ENCODE results near the gene KIF14. TPM values are rescaled to one million over a fixed set of nuclear protein-coding genes. Genes with fewer than 3 reads are reported as not detected.
"Not testable (repeated sequence)": the region's sequence is repeated elsewhere in the genome, so short reads cannot be mapped to it uniquely, and the experiment has no call there.

Gene KIF14
- total RNA-seq, 2 donors from 2014 or later: 17.1 to 24.4 TPM

DNA sequence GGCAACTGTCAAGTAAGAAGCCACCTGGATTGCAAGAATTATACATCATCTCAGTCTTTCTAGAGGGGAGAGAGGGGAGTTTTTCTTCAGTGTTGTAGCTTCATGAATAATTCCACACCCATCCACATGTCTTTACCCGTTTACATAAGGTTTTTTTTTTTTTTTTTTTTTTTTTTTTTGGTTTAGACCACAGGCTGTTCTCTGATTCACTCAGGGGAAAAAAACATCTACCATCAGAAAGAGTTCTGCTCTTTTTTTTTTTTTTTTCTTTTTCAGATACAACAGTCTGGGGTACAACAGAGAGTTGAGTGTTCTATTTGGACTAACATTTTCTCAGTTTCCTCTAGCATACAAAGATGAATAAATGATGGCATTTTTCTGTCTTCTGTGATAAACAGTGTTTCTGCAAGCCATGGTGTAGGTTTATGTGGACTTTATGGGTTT is 4.9 kb upstream of the KIF14 start:
- Mint-ChIP-seq H3K36me3 (ENCODE audit: low read depth) (peaks cover 8% of the 10 kb centered on the region), H3K27ac (peak overlapping the region; percentile 98), H3K27me3 (no peaks in the 10 kb centered on the region), H3K4me1 (peaks cover 25% of the 10 kb centered on the region), H3K4me3 (peak overlapping the region; percentile 56), H3K9me3 (no peaks in the 10 kb centered on the region)
- ATAC-seq (replicated peaks): peak; percentile 64

DNA sequence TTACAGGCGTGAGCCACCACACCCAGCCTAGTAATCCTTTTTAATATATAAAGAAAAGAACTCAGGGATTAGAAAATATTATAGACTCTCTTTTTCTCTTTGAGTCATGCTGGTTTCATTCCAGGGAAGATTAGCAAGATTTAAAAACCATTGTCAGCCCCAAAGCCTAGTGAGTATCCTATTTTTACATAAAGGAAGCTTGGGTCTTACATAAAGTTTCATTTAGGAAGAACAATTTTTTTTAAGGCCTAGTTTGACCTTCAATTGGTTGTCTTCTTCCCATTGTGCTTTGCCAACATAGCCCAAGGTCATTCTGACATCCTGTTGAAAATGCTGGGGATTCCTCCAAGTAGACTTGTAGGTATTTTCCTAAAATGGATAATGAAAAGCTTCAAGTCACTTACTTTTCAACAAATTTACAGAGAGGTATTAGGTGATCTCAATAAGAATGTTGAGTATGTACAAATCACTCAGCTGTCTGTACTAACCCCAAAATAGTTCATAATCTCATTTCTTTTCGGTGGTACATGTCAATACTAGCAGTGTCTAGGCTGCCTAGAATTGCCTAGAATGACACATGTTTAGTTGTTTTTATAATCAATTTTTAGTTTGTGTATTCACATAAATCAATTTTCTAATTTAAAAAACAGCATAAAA is 4.3 kb upstream of the KIF14 start:
- peaks cover 25% of the 10 kb centered on the region for H3K4me1 Mint-ChIP-seq
- ATAC-seq (replicated peaks): no peak
- H3K27me3 Mint-ChIP-seq: no peaks in the 10 kb centered on the region
- H3K36me3 Mint-ChIP-seq (ENCODE audit: low read depth): peaks cover 8% of the 10 kb centered on the region
- no peaks in the 10 kb centered on the region for H3K9me3 Mint-ChIP-seq
- peak overlapping the region; percentile 98 for H3K27ac Mint-ChIP-seq
- peak overlapping the region; percentile 56 for H3K4me3 Mint-ChIP-seq

DNA sequence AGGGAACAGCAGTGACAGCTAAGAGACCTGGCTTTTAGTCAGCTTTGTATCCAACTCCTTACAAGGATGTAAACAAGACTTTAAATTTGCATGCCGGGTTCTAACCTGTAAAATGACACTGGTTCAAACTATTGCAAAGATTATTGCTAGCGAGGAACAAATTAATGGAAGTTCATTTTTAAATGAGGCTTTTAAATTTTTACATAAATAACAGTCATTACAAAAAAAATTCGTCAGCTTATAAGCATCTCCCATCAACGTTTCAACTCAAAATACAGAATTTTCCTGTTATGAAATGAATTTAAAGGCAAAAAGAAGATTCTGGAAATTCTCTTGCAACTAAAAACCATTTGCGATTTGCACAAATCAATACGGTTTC is 668 bp downstream of the KIF14 start:
- Mint-ChIP-seq H3K36me3 (ENCODE audit: low read depth) (no peaks in the 10 kb centered on the region), H3K27me3 (no peaks in the 10 kb centered on the region), H3K4me3 (peak overlapping the region; percentile 96), H3K9me3 (no peaks in the 10 kb centered on the region), H3K27ac (peak overlapping the region; percentile 93), H3K4me1 (peaks cover 7% of the 10 kb centered on the region)
- ATAC-seq (replicated peaks): no peak

DNA sequence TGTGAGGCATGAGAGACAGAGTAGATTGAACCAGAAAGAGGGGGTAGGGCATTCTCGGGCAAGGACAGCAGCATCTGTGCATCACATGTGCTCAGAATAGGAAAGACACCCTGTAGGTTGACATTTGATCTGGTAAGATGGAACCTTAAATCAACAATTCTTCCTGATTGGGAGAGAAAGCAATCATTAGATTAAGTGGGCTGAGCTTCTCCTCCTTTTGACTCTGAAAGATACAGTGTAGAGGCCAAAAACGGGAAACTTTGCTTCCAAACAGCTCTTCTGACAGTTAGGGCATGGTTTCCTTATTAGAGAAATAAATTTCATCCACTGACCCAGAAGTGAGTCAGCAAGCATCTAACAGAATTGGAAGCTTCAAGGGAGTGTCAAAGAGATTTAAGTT is 9.7 kb downstream of the KIF14 start:
- no peaks in the 10 kb centered on the region for H3K9me3 Mint-ChIP-seq
- ATAC-seq (replicated peaks): no peak
- no peaks in the 10 kb centered on the region for H3K27me3 Mint-ChIP-seq
- no peaks in the 10 kb centered on the region for H3K36me3 Mint-ChIP-seq (ENCODE audit: low read depth)
- H3K4me1 Mint-ChIP-seq: no peaks in the 10 kb centered on the region
- no peak overlapping the region for H3K4me3 Mint-ChIP-seq
- no peak overlapping the region for H3K27ac Mint-ChIP-seq

DNA sequence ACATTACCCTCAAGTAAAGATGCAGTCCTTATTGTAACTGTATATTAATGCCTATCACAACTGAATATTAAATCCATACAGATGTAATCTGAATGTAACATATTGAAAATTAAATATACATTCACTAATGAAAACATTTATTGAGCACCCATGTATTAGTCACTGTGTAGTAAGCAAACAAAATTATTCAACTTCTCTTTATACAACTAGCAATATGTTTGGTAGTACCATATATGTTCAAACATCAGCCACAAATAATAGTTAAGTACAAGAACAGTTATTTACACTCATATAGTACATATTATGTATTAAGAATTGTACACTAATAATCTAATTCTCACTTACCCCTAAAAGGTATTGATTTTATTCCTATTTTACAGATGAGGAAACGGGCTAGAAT is 17.9 kb downstream of the KIF14 start:
- Mint-ChIP-seq H3K9me3 (no peaks in the 10 kb centered on the region), H3K4me1 (no peaks in the 10 kb centered on the region), H3K27ac (no peak overlapping the region), H3K27me3 (no peaks in the 10 kb centered on the region), H3K36me3 (ENCODE audit: low read depth) (no peaks in the 10 kb centered on the region), H3K4me3 (no peak overlapping the region)
- ATAC-seq (replicated peaks): no peak

DNA sequence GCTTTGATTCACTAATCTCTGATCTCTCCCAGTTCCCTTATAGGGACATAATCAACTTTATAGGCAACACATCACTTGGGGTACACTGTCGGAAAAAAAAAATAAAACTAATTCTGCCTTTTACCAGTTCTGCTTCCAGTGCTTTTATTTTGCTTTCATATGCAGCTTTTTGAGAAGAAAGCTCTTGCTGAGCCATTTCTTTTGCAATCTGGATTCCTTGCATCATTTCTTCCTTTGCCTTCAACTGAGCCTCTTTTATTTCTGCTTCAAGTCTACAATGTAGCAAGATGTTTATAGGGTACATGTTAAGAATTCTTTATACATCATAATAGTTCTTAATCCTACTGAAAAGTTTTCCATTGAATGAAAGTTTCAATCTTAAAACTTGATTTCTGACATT is 30.6 kb downstream of the KIF14 start:
- Mint-ChIP-seq H3K9me3 (no peaks in the 10 kb centered on the region), H3K4me1 (no peaks in the 10 kb centered on the region), H3K36me3 (ENCODE audit: low read depth) (no peaks in the 10 kb centered on the region), H3K27me3 (no peaks in the 10 kb centered on the region), H3K27ac (no peak overlapping the region), H3K4me3 (no peak overlapping the region)
- ATAC-seq (replicated peaks): no peak

DNA sequence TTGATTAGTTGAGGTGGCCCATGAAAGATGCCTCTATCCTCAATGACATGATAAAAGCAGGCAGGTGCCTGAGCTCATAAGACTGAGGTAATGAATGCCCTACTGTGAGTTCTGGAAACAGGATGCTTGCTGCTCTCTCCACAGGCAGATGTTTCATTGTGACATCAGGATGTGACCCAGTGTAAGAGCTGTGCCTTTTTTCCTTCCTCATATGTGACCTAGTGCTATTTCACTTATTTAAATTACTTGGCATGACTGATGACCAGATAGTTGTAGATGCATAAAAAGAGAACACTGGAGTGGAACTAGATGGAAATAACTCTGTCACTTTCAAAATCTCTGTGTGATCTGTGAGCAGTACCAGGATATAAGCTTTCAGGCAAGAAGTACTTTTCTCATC is 31.9 kb downstream of the KIF14 start:
- ATAC-seq (replicated peaks): no peak
- no peaks in the 10 kb centered on the region for H3K9me3 Mint-ChIP-seq
- no peaks in the 10 kb centered on the region for H3K36me3 Mint-ChIP-seq (ENCODE audit: low read depth)

DNA sequence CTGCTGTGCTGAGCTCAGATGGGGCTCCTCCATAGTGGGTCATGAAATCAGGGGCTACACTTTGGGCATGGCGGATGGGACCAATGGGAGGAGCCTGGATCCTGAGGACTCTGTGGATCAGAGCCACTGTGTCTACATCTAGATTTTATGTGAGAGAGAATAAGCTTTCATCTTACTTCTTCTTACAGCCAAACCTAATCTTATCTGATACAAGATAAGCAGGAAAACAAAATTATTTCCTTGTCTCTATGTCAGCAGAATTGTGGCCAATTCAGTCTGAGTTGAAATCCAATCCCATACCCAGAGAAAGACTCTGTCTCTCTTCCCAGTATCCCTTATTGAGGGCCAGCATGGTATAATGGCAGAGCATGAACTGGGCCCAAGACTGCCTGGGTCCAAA is 56.2 kb downstream of the KIF14 start:
- no peaks in the 10 kb centered on the region for H3K4me1 Mint-ChIP-seq
- ATAC-seq (replicated peaks): no peak
- H3K9me3 Mint-ChIP-seq: no peaks in the 10 kb centered on the region
- no peaks in the 10 kb centered on the region for H3K36me3 Mint-ChIP-seq (ENCODE audit: low read depth)
- H3K4me3 Mint-ChIP-seq: no peak overlapping the region
- no peaks in the 10 kb centered on the region for H3K27me3 Mint-ChIP-seq
- H3K27ac Mint-ChIP-seq: no peak overlapping the region

More for the DNA sequence above, 31.9 kb downstream of the KIF14 start:
- Mint-ChIP-seq H3K27me3 (no peaks in the 10 kb centered on the region), H3K4me3 (no peak overlapping the region), H3K4me1 (no peaks in the 10 kb centered on the region), H3K27ac (no peak overlapping the region)

DNA sequence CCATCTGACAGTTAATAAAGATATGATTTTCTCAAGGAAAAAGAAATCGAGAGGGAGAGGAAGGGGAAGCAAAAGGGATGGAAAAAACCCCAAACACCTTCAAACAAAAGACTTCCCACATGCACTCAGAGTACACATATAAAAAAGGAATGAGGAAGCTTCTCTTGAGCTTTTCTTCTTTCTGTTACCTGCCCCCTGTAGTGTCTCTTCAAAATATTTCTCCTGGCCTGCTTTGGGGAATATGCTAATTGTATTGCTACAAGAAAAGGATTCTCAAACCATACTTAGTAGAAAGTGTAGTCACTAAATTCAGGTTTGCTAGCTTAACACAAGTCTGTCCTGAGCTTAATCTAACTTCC is 58.7 kb downstream of the KIF14 start:
- Mint-ChIP-seq H3K9me3 (no peaks in the 10 kb centered on the region), H3K27ac (peak overlapping the region; percentile 16), H3K27me3 (no peaks in the 10 kb centered on the region), H3K4me1 (no peaks in the 10 kb centered on the region), H3K4me3 (no peak overlapping the region), H3K36me3 (ENCODE audit: low read depth) (no peaks in the 10 kb centered on the region)
- no peak for ATAC-seq (replicated peaks)

DNA sequence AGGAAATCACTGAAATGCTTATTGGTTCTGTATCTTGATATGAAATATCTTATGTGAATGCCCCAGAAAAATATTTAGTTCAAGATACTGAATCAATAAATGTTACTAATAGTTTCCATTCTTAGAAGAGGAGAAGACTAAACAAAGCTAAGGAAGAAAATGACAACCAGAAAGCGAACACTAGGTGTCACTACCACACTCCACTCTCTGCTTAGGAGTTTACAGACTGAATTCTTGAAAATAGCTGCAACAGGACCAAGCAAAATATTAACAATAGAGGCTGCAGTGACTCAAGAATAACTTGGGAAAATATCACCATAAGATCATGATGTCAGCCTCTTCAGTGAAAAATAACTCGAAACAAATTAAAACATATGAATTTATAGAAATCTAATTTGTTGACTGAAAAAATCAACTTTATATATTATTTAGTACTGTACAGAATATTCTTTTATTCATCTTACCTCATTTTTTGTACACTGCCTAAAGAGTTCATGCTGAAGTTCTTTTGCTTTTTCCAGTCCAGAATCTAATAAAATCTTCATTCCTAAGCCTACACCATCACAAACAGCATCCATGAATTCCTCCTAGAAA is 61.6 kb downstream of the KIF14 start:
- Mint-ChIP-seq H3K9me3 (no peaks in the 10 kb centered on the region), H3K4me1 (no peaks in the 10 kb centered on the region), H3K4me3 (no peak overlapping the region), H3K36me3 (ENCODE audit: low read depth) (no peaks in the 10 kb centered on the region), H3K27ac (no peak overlapping the region), H3K27me3 (no peaks in the 10 kb centered on the region)
- peak; percentile 42 for ATAC-seq (replicated peaks)

DNA sequence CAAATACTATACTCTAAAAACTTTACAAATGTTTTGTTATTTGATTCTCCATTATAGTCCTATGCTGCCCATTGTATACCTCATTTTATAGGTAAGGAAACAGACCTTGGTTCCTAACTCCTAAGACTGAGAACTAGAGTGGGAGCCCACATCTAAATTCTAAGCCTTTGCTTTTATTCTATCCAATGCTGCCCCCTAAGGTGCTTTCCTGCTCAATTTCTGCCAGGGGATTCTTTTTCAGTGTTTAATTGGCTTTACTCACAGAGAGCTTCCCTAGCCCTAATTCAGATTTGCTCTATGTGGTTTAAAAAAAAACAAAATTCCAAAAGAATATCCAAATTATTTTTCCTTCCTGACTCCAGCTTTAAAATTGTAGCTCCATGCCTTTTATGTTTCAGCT is 64.5 kb downstream of the KIF14 start:
- H3K9me3 Mint-ChIP-seq: no peaks in the 10 kb centered on the region

DNA sequence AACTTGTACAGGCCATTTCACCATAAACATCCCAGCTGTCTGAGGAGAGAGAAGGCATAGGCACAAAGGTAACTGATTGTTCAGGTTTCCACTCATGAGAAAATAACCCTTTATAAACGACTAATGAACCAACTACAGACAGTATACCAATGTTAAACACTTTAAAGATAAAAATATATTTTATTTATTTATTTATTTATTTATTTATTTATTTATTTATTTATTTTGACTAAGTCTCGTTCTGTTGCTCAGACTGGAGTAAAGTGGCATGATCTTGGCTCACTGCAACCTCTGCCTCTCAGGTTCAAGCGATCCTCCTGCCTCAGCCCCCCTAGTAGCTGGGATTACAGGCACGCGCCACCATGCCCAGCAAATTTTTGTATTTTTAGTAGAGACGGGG is 67.8 kb downstream of the KIF14 start:
- H3K4me3 Mint-ChIP-seq; H3K36me3 Mint-ChIP-seq (ENCODE audit: low read depth); H3K27ac Mint-ChIP-seq; H3K4me1 Mint-ChIP-seq; H3K9me3 Mint-ChIP-seq; ATAC-seq (replicated peaks); H3K27me3 Mint-ChIP-seq: not testable (repeated sequence)

More for the DNA sequence above, 64.5 kb downstream of the KIF14 start:
- H3K27me3 Mint-ChIP-seq: no peaks in the 10 kb centered on the region
- no peak for ATAC-seq (replicated peaks)
- H3K4me3 Mint-ChIP-seq: no peak overlapping the region
- H3K27ac Mint-ChIP-seq: no peak overlapping the region
- H3K4me1 Mint-ChIP-seq: no peaks in the 10 kb centered on the region
- H3K36me3 Mint-ChIP-seq (ENCODE audit: low read depth): no peaks in the 10 kb centered on the region

DNA sequence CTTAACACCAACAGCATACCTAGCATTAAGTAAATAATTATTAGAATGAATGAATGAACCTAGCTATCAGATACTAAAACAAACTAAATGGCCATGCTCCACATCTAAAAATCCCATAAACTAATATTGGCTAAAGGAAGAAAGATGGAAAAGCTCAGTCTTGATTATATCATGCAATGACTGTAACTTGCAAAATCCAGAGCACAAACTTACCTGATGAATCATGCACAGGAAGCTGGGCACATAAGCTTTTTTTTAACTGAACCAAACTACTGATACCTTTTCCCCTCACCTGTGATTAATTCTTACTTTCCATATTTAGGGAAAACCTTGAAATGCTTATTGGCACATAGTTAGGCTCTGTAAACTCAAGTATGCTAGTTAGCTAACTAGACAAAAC is 70.2 kb downstream of the KIF14 start:
- Mint-ChIP-seq H3K27me3 (no peaks in the 10 kb centered on the region), H3K27ac (no peak overlapping the region), H3K36me3 (ENCODE audit: low read depth) (no peaks in the 10 kb centered on the region), H3K4me3 (no peak overlapping the region), H3K9me3 (no peaks in the 10 kb centered on the region), H3K4me1 (peaks cover 9% of the 10 kb centered on the region)
- ATAC-seq (replicated peaks): no peak

DNA sequence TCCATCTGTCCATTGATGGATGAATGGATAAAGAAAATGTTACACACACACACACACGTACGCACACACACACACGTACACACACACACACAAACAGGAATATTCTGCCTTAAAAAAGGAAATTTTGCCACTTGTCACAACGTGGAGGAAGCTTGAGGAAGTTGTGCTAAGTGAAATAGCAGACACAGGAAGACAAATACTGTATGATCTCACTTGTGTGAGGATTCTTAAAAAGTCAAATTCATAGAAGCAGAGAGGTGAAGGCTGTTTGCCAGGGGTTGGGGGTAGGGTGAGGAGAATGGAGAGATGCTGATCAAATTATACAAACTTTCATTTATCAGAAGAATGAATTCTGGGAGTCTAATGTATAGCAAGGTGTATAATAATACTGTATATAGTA is 73.2 kb downstream of the KIF14 start:
- ATAC-seq (replicated peaks): no peak

DNA sequence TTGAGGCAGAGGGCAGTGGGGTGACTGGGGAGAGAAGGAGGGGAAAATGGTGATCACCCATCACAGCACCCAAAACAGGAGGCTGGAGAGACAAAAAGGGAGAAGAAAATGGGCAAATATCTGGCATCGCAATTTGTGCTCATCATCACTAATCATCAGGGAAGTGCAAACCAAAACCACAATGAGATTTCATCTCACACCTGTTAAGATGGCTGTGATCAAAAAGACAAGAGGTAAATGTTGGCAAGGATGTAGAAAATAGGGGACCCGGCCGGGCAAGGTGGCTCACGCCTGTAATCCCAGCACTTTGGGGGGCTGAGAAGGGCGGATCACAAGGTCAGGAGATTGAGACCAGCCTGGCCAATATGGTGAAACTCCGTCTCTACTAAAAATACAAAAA is 74.0 kb downstream of the KIF14 start:
- no peaks in the 10 kb centered on the region for H3K9me3 Mint-ChIP-seq
- no peak overlapping the region for H3K27ac Mint-ChIP-seq
- no peaks in the 10 kb centered on the region for H3K36me3 Mint-ChIP-seq (ENCODE audit: low read depth)
- H3K27me3 Mint-ChIP-seq: peaks cover 4% of the 10 kb centered on the region
- H3K4me3 Mint-ChIP-seq: no peak overlapping the region
- ATAC-seq (replicated peaks): no peak
- peaks cover 9% of the 10 kb centered on the region for H3K4me1 Mint-ChIP-seq

More for the DNA sequence above, 73.2 kb downstream of the KIF14 start:
- no peak overlapping the region for H3K27ac Mint-ChIP-seq
- H3K36me3 Mint-ChIP-seq (ENCODE audit: low read depth): no peaks in the 10 kb centered on the region
- no peaks in the 10 kb centered on the region for H3K9me3 Mint-ChIP-seq
- H3K4me3 Mint-ChIP-seq: no peak overlapping the region
- peaks cover 4% of the 10 kb centered on the region for H3K27me3 Mint-ChIP-seq
- peaks cover 9% of the 10 kb centered on the region for H3K4me1 Mint-ChIP-seq
